HepG2 (cell line): Measurements from ENCODE around the gene PSMC5. TPM values are rescaled to one million over a fixed set of nuclear protein-coding genes. Genes with fewer than 3 reads are reported as not detected.

Source experiments
- ATF6 ChIP-seq: sonication (generic); formaldehyde crosslinking; conservative IDR thresholded peaks from 2 replicates; pipeline ENCODE4 v1.4.0; 2020; ENCODE audit warnings: missing genetic modification reagents
- FOXK1 ChIP-seq: sonication (generic); formaldehyde crosslinking; IDR thresholded peaks from 2 replicates; pipeline ENCODE4 v1.4.0; 2020; ENCODE audit warnings: low read depth, missing genetic modification reagents, borderline replicate concordance
- ZNF407 ChIP-seq: sonication (generic); formaldehyde crosslinking; IDR thresholded peaks from one replicate; pipeline ENCODE4 v1.5.1; 2020; ENCODE audit warnings: mild to moderate bottlenecking, missing genetic modification reagents; ENCODE audit errors: not compliant biosample characterization
- ZNF441 ChIP-seq: sonication (generic); formaldehyde crosslinking; IDR thresholded peaks from 2 replicates; pipeline ENCODE4 v1.7.0; 2021; ENCODE audit warnings: missing genetic modification reagents, borderline replicate concordance
- polyA plus RNA-seq, 8 experiments: library from polyadenylated mRNA; depleted of rRNA in 3 of 8; stranded (reverse) in 7 of 8; unstranded in 1 of 8; fragments of >200 nt; fragmentation: Illumina TruSeq in 4 of 8; extraction: Trizol in 4 of 8; gene quantifications; 2 replicates each; pipeline versions ENCODE4 v1.2.1 to v1.2.3, GENCODE V29; 2011 to 2016; ENCODE audit warnings: low read depth in 4 of 8, missing spikeins in 1 of 8, mixed read lengths in 1 of 8; ENCODE audit not compliant: insufficient read depth in 1 of 8
- total RNA-seq, 5 experiments: library from RNA; depleted of rRNA; stranded (reverse); fragments of >200 nt; fragmentation: Illumina TruSeq; extraction: Trizol; gene quantifications; 2 replicates each; pipeline ENCODE4 v1.2.3, GENCODE V29; 2016; ENCODE audit warnings: low read depth in 1 of 5

The PSMC5 gene
- total and polyA plus RNA-seq, 2 of the 13 experiments (the other 11 are each of a cell fraction or from before 2014, with no cell fraction given), result 35.3 to 128 TPM

- TF ChIP-seq ZNF407 (CRISPR knock-in tag), result no peak
- no peak for TF ChIP-seq FOXK1 (CRISPR knock-in tag)
- no peak for TF ChIP-seq ATF6
- no peak for TF ChIP-seq ZNF441 (CRISPR knock-in tag)
These were observed 40.1 kb upstream of the PSMC5 start (continued) for GRCh38 chr17:63786971-63787711.
